Measurements from ENCODE around the gene RYR3. TPM values are rescaled to one million over a fixed set of nuclear protein-coding genes. Genes with fewer than 3 reads are reported as not detected.

The RYR3 gene
- total and polyA plus RNA-seq, 10 of the 15 experiments (the other 5 are each of a cell fraction or from before 2014, with no cell fraction given) = under 0.01 to 0.44 (median 0.16) TPM; not detected in 5

DNA sequence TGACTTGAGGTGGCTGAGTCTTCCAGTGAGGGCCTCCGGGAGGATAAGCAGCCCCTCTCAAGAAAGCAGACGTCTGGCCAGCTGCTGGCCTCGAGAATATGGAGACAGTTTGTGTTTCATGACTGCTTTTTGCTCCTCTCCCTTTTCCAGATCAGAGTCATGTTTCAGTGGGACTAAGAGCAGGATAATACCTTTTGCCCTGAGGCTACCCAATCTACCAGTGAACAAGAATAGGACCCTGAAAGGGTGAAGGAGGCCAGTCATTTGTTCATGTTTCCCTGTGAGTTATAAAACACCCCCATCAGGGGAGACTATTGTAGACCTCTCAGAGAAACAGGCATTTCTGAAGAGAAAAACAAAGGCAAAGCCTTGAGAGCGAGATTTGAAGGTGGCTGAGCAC lies 137.4 kb downstream of the RYR3 start:
- H3K36me3 ChIP-seq (ENCODE audit: control insufficient read depth in 2 of 2, insufficient read depth in 2 of 2, low read length in 1 of 2) = no peaks in the 10 kb centered on the region
- no peak overlapping the region for H3K4me2 ChIP-seq (ENCODE audit: control insufficient read depth, insufficient read depth)
- ChIA-PET POLR2A (no interaction called here), CTCF (no interaction called here), RAD21 (ENCODE audit: unreplicated experiment) (no interaction called here), SMC1A (ENCODE audit: uncharacterized antibody, unreplicated experiment) (no interaction called here)
- no peak for FAIRE-seq
- no peaks in the 10 kb centered on the region for H4K20me1 ChIP-seq (ENCODE audit: control insufficient read depth, insufficient read depth)
- H3K4me1 ChIP-seq (ENCODE audit: control insufficient read depth, insufficient read depth, low read length) = no peaks in the 10 kb centered on the region
- no peak for ATAC-seq
- BruUV-seq (replicated peaks) = no TSS peak
- no peak overlapping the region for H3K9ac ChIP-seq (ENCODE audit: control insufficient read depth, insufficient read depth, low read length)
- H3K79me2 ChIP-seq (ENCODE audit: control insufficient read depth, insufficient read depth, low read length) = no peaks in the 10 kb centered on the region
- H3K27ac ChIP-seq (ENCODE audit: control insufficient read depth, insufficient read depth) = no peak overlapping the region
- H3K9me3 ChIP-seq (replicated peaks; ENCODE audit: control insufficient read depth, insufficient read depth, low read length) = no peaks in the 10 kb centered on the region
- peaks cover 0 to 3% of the 10 kb centered on the region in 2 experiments; a peak in 2 of 4 replicates for H3K27me3 ChIP-seq (replicated peaks in 1 of 2; ENCODE audit: control insufficient read depth in 2 of 2, insufficient read depth in 2 of 2, low read length in 1 of 2)
- no peak overlapping the region for H2AFZ ChIP-seq (ENCODE audit: control insufficient read depth, low read depth, low read length)
- in situ Hi-C loops (cut with MboI) (no loop called here), intact Hi-C loops (cut with micrococcal nuclease; ENCODE audit: unreplicated experiment) (no loop called here)
- 5% methylated on average over 4 of the region's 4 CpGs for WGBS (ENCODE audit: insufficient coverage, insufficient replicate concordance, low lambda C conversion rate, missing lambda C conversion rate)
- no peak for DNase-seq (ENCODE audit: low read depth, low spot score)
- no peak overlapping the region for H3K4me3 ChIP-seq
- TF ChIP-seq MAX (IDR thresholded peaks at IDR 0.05; ENCODE audit: low read depth, low read length) (no peak), EP300 (IDR thresholded peaks at IDR 0.05; ENCODE audit: borderline replicate concordance in 1 of 2, control insufficient read depth in 1 of 2, low read depth in 2 of 2, low read length in 2 of 2) (no peak), IRF4 (IDR thresholded peaks at IDR 0.05; ENCODE audit: low read depth, low read length) (no peak), GABPA (IDR thresholded peaks at IDR 0.05; ENCODE audit: low read depth) (no peak), ZNF592 (IDR thresholded peaks at IDR 0.05) (no peak)
